UCSD-AML1 (cell line): Measurements from ENCODE around the gene FYCO1.
A peak's percentile ranks its signal among the peaks of the same experiment; 100 is the strongest.

Source experiments
- DNase-seq: peaks from one replicate; lab custom pipeline; 2025; ENCODE audit not compliant: unreplicated experiment; lab: John Stamatoyannopoulos, UW

The FYCO1 gene

DNA sequence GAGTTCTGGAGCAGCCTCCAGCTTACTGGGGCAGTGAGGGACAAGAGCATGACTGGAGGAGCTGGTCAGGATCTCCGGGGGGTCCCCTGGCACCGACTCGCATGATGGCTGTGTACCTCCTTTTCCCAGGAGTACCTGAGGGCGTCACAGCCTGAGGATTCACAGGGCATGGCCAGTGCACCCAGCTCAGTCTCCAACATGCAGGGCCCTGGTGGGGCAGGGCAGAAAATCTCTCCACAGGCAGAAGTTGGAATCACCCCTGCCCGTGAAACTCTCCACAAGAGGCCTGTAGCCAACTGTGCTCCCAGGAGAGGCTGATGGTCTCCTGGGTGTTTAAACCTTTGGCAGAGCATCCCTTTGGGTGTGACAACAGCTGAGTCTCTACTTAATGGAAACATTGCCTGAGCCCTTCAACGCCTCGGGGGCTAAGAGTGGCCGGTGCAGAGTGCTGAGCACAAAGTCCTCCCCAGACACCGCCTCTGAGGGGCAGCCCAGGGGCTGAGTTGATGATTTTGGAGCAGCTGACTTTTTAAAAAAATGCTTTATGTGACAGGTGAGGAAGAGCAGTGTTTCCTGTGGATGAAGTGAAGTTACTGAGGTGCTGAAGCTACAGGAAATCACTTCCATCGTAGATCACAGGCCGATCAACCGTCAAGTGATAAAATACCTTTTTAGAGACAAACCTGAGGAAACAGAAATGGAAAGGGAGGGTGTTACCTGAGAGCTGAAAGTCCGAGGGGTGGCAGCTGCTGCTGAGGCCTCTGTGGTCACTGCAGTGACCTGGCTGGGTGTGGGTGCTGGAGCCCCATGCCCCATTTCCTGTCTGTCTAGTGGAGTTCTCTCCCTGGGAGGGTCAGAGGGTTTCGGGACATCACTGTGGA is 74.2 kb downstream of the FYCO1 start:
- no peak for DNase-seq

DNA sequence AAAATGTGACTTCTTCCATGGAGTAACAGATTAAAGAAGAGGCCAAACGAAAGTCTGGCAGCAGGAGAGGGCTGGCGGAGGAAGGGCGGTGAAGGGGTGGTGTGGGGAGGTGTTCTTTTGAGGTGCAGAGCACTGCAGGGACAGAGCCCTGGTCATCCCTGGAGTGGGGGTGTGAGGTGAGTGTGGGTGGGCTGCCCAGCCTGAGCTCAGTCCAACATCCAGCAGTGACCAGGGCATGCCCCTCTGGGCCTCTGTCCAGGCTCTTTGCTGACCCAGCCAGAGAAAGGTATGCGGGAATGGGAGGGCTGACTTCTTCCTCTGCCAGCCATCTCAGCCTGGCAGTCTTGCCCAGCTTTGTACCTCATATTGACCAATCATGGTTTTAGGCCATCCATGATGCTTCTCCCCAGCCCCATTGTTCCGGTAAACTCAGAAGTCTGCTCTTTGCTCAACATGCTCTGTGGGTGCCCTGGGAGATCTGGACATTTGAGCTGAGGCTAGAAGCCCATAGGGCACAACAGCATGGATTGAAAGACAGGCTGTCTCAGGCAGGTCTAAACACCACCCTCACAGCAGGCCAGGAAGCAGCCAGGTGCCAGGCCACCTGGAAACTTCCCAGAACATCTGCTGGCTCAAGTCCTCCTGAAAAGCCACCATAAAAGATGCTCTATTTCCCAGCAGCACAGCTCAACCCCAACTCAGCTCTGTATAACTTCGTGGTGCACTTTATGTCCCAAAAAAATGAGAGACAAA is 78.3 kb downstream of the FYCO1 start:
- no peak for DNase-seq

DNA sequence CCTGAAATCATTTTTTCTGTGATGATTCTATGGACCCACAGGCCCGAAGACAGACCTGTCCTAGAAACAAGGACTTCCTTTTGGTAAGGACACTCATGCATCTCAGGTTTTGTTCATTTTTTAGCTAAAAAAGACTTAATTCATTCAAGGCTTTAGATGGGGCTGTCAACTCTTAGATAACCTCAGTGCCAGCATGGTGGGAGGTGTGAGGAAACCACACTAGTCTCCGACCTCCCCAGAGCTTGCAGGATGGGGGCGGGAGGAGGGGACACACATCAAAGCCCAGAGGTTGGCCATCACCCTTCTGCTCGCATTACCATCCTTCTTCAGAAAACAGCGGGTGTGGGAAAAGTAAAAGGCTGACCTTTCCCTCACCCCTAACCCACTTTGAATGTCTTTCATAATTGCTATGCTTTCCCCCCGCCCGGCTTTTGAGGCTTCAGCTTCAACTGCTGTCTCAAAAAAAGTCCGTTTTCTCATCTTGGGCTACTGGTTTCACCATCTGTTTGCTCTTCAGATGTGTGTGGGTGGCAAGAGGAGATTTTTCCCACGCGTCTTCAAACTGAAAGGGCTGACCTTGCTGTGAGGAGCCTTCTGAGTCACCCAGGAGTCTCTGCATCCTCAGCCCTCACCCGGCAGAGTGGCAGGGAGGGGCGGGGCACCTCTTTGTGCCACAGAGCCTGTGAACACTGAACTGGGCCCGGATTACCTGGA is 79.9 kb downstream of the FYCO1 start:
- no peak for DNase-seq

DNA sequence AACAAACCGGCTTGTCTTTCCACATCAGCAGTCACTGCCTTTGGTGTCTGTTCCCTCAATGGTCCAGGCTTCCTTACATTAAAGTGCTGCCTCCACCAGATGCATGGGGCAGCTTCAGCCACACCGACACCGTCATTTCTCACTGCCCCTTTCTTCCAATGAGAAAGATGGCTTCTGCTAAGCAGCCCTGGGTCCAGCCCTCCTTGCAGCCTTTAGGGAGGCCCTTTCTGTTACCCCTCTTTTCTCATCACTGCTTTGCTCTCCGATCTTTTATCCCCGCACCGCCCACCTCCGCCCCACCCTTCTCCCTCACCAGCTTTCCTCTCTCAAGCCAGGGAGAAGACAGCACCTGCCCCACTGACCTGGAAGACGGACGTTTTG is 80.6 kb downstream of the FYCO1 start:
- DNase-seq: no peak

DNA sequence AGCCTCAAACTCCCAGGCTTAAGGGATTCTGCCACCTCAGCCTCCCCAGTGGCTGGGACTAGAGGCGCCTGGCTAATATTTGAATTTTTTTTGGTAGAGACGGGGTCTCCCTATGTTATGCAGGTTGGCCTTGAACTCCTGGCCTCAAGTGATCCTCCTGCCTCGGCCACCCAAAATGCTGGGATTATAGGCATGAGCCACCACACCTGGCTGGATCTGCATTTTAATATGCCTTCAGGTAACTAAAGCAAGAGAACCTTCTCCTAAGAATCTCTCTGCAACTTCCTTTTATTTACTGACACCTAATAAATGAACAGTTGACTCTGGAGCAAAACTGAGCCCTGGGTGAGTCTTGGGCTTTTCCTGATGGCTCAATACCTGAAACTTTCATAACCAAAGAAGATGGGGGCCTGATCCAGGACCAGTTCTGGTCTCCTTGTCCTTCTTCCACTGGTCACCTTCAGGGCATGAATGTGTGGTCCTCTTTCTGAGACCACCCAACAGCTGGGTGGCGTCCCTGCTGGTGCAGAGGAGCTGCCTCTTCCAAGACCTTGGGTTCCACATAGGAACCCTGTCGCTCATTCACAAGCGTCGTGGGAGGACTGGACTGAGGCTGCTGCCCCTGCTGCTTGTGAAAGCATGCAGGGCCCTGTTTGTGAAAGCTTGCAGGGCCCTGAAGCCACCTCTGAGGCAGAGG is 81.1 kb downstream of the FYCO1 start:
- no peak for DNase-seq

DNA sequence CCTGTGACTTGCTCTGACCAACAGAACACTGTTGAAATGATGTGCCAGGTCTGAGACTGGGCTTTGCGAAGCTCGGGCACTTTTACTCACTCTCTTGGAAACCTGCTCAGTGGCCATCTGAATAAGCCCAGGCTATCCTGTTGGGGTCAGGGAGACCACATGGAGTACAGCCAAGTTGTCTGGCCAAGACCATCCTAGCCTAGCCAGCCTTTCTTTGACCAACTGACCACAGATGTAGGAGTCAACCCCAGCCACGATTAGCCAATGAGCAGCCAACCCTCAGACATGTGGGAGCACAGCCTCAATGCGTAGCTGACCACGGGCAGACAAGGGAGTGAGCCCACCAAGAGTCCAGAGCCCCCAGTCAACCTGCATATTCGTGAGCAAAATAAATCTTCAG is 83.2 kb downstream of the FYCO1 start:
- DNase-seq: no peak

DNA sequence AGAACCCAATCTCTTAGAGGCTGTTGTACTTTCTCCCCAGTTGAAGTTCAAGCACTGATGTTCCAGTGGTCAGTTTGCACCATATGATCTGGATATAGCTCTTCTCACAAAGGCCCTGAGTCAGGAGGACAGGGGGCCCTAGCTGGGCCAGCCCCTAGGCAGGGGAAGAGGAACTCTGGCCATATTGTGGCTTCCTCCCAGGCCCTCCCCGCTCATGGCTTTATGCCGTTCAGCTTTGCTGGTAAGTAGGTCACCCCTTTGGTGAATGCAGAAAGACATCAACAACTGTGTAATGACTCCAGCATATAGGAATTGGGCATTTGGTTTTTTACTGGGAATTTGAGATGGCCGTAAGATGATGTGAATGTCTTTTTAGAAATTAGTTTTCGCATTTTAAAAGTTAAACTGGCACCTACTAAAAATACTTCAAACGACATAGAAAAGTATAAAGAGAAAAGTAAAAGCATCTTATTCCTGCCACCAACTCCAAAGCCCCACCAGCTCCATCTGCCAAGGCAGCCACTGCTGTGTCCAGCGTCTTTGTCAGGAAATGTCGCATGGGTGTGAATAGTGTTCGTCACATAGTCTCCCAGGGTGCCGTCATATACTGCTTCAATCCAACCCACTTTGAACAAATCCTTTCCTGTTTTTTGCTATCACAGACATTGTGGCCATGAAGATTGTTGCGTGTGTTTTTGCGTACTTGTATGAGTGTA is 84.0 kb downstream of the FYCO1 start:
- no peak for DNase-seq

DNA sequence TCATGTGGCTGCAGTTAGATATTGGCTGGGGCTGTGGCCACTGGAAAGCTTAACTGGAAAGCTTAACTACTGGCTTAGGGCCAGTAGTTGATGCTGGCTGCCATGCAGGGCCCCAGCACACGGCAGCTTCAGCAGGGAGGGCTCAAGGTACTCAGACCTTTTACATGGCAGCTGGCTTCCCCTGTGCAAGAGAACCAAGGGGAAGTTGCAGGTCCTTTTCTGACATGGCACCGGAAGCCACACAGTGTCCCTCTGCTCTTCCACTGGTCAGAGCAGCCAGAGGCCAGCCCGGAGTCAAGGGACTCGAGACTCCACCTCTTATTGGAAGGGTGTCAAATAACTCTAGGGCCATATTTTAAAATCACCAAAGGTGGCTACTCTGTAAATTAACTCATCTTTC is 84.7 kb downstream of the FYCO1 start:
- no peak for DNase-seq

DNA sequence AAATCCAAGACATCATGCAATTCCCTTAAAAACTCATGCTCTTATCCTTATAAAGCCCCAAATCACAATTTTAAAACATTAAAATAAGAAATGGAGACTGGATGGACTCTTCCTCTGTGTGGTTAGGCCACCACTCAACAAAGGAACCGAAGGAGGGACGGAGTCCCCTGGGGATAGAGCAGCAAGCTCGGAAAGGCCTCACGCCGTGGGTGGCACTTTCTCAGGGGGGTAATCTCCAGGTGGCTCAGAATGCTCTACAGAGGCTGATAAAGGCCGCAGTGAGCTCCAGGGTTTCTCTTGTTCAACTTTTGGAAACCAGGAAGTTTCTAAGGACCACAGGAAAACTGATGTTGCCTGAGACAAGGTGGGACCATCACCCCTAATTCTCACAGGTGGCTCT is 86.1 kb downstream of the FYCO1 start:
- DNase-seq: no peak

DNA sequence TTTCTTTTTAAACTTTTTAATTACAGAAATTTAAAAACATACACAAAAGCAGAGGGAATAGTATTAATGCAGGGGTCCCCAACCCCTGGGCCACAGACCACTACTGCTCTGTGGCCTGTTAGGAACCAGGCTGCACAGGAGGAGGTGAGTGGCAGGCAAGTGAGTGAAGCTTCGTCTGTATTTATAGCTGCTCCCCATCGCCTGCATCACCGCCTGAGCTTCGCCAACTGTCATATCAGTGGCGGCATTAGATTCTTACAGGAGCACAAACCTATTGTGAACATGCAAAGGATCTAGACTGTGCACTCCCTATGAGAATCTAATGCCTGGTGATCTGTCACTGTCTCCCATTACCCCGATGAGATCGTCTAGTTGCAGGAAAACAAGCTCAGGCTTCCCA is 86.9 kb downstream of the FYCO1 start:
- DNase-seq: no peak

DNA sequence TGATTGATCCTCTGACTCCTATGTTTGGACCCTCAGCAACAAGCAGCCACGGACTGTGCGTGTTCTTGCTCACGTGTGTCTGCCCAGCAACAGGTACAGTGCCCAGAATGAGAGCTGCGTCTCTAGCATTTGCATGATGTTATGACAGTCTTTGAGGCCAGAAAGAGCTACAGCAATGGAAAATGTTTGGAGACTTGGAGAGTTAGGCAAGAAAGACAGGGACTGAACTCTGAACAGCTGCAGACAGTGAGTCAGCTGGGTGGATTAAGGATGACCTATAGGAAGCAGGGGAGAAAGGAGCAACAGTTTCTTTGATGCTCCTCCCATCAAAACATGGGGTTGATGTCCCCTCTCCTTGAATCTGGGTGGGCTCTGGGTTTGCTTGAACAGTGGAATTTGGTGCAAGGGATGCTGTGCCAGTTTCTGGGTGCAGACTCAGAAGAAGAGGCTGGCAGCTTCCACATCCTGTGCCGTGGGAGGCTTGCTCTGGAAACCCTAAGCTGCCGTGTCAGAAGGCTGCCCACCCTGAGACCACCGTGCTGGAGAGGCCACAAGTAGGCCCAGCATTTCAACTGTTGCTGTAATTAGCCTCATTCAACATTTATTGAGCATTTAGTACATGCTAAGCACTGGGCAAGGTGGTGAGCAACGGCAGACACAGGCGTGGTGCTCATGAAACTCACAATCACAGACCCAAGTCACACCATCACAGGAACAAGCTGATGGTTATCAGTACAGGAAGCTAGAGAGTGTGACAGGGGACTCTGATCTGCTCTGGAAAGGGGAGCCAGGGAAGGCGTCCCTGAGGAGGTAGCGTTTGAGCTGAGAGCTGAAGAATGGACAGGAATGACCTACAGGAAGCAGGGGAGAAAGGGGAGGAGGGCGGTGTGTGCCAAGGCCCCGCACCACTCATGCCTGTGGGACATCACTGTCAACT is 87.6 kb downstream of the FYCO1 start:
- DNase-seq: no peak

DNA sequence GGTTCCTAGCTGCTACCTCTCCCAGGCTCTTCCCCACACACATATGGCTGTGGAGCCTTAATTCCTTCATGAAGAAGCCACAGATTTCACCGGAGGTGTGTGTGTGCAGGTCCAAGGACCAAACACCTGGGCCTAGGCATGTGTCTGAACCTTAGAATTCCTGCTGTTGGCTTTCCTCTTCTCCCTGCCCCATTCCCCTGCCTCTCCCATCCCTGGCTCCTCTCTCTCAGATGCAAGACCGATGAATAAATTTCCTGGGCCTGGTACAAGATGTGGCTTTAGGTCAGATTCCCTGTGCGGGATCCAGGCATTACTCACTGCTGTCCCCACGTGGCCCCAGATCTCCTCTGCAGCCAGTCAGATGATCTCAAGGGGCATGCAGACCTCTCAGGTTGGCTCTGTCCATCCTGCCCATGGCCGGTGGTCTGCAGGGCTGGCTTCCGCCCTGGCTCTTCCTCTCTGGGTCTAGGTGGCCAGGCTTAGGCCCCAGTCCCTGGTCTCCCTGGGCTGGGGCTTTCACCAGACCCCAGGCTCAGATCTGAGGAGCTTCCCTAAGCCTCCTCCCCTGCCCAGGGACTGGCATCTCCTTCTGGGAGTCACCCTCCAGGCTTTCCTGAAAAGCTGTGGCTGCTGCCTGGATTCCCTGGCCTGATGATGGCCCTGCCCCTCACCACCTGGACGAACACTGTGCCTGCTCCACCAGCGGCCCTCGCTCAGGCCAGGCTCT is 88.8 kb downstream of the FYCO1 start:
- no peak for DNase-seq

DNA sequence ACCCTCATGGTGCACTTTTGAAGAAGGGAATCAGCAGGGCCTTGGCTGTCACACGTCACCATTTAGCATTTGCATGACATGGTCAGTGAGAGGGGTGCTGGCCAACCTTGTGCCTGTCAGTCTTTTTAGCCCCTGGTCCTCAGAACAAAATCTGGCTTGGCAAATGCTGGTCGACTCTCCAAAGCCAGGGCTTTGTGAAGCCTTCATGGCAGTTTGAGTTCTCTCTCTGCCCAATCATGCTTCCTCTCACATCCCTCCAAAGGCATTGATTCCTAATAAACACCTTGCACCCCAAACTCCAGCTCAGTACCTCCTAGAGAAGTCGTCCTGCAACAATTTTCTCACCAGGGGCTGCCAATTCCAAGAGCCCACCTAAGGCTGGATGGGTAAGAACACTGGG is 89.9 kb downstream of the FYCO1 start:
- no peak for DNase-seq

DNA sequence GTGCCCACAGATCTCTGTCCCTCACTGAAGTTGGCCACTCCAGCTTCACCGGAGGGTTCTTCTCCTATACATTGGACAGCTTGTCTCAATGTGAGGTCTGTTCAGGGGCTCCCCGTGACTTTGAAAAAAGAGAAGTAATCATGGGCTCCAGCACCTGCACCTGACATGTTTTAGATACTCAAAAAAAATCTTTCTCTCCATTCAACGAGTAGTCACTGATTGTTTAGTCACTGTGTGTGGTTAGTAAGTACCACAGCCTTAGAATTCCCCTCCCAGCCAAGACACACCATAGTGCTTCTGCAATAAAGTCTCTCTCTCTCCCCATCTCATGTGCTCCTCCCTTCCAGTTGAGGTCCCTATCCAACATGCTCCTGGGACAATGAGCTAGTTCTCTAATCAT is 90.7 kb downstream of the FYCO1 start:
- no peak for DNase-seq

DNA sequence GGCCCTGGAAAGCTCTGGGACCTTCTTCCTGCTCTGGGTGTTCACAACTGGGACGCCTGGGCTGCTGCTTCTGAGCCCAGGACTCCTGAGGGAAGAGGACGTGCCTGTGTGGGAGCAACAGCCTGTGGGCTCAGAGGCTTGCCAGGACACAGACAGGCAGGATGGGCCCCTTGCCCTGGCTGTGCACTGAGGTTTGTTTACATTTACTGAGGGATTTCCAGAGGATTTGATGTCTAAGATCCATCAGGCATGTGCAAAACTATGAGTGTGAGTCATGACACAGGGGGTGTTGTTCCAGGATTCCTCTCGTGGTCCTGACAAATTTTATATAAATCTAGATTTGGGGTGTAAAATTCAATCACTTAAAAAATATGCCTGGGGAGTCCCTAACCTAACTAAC is 98.7 kb downstream of the FYCO1 start:
- DNase-seq: no peak

DNA sequence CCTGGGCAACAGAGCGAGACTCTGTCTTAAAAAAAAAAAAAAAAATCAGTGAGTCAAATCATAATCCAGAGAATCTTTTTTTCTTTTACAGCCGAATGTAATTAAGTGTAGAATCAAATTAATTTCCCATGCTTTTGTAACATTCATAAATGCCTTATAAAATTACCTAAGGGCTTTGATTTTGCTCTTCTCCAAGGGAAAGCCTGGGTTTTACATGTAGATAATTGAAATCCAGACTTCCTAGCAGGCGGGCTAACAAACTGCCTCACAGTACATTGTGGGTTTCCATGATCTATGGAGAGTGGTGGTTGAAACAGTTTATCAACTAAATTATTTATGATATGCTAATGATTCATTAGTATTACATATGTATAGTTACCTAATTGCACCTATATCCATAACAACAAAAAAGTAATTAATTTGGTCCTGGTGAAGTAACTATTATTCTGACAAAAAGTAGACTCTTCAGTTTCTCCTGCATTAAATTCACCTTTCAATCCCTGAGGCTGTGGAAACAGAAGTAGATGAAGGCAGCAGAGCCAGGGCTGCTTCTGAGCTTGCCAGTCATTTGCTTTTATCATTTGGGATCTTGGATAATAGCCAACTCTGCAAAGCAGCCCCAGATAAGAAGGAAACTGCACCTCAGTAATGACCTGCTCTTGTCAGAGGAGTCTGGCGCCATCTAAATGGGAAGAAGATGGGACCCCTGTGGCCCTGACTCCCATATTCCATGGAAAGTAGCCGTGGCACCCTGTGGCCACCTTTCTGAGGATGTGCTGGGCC is 99.7 kb downstream of the FYCO1 start:
- no peak for DNase-seq

DNA sequence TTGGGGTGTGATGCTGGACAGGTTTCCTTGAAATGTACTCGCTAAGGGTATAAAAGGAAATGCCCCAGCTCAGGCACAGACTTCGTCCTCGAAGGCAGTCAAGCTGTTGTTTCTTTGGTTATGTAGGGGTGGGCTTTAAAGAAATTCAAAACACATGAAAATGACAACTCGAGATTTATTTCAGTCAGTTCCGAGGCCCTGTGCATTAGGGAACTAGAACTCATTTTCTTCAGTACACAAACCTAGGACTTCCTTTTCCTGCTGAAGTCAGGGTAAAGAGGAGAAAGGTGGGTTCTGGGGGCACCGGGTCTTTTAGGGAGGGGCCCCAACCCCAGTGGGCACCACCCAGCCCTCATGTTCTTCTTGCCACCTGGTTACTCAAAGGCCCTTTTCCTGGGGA is 101.6 kb downstream of the FYCO1 start:
- DNase-seq: peak; percentile 25

DNA sequence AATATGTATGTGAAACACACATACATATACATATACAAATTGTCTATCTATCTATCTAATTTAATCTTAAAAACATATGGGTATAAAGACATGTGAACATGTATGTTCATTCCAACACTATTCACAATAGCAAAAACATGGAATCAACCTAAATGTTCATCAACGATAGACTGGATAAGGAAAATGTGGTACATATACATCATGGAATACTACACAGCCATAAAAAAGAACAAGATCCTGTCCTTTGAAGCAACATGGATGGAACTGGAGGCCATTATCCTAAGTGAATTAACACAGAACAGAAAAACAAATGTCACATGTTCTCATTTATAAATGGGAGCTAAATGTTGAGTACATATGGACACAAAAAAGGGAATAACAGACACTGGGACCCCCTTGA is 103.5 kb downstream of the FYCO1 start:
- DNase-seq: no peak
